ENCODE measurements around the gene MSI2. TPM values are rescaled to one million over a fixed set of nuclear protein-coding genes. Genes with fewer than 3 reads are reported as not detected.

MSI2 gene
- total and polyA plus RNA-seq, 9 of the 15 experiments (the other 6 are each of a cell fraction or from before 2014, with no cell fraction given), result 4.6 to 61.8 (median 42.4) TPM

- peaks cover 41% of the 10 kb centered on the region for H3K79me2 ChIP-seq (ENCODE audit: control insufficient read depth, insufficient read depth, low read length)
- no peak for ATAC-seq
- in situ Hi-C loops (cut with MboI) (no loop called here), intact Hi-C loops (cut with micrococcal nuclease) (no loop called here)
- no peaks in the 10 kb centered on the region for H3K9me1 ChIP-seq (ENCODE audit: control insufficient read depth, insufficient read depth, low read length)
- DNase-seq (ENCODE audit: extremely low read depth in 1 of 4, low spot score in 3 of 4), result no peak
- no peak for FAIRE-seq
- no peak overlapping the region for H3K27ac ChIP-seq (ENCODE audit: extremely low read depth, low read depth, low read length)
- H2AFZ ChIP-seq (ENCODE audit: low read depth, low read length), result no peak overlapping the region
- no peaks in the 10 kb centered on the region for H3K27me3 ChIP-seq (ENCODE audit: control insufficient read depth in 2 of 2, insufficient read depth in 2 of 2, low read length in 2 of 2)
- 83% methylated on average over 10 of the region's 10 CpGs for WGBS (ENCODE audit: insufficient coverage, low coverage, missing lambda C conversion rate)
- peaks cover 29% of the 10 kb centered on the region; the same call in 2 of the 3 replicates for H3K36me3 ChIP-seq (ENCODE audit: control insufficient read depth, insufficient read depth, low read length)
- H3K9me3 ChIP-seq (replicated peaks; ENCODE audit: control insufficient read depth, insufficient read depth, low read depth, low read length), result no peaks in the 10 kb centered on the region
- no peak overlapping the region for H3K9ac ChIP-seq (ENCODE audit: insufficient read depth in 1 of 2, low read depth in 2 of 2, low read length in 2 of 2)
- H4K20me1 ChIP-seq (replicated peaks; ENCODE audit: control insufficient read depth, insufficient read depth, low read length), result no peaks in the 10 kb centered on the region; the same call in none of the 2 replicates
- ChIA-PET POLR2A (no interaction called here), CTCF (ENCODE audit: low intra/inter-chr PET ratio) (no interaction called here)
- no peak overlapping the region for H3K4me2 ChIP-seq (ENCODE audit: insufficient read depth, low read length)
- no TSS peak for BruUV-seq (replicated peaks)
- H3K4me1 ChIP-seq (replicated peaks in 1 of 2; ENCODE audit: control insufficient read depth in 2 of 2, insufficient read depth in 2 of 2, low read length in 2 of 2), result peaks cover 14 to 25% of the 10 kb centered on the region in 2 experiments; a peak in 4 of 5 replicates
- H3K4me3 ChIP-seq, result no peak overlapping the region
- TF ChIP-seq ZNF318 (IDR thresholded peaks at IDR 0.05; ENCODE audit: borderline replicate concordance in 1 of 2, low read depth in 1 of 2), result no peak
- no peak for TF ChIP-seq ZC3H8 (IDR thresholded peaks at IDR 0.05)
- TF ChIP-seq ZBTB5 (IDR thresholded peaks at IDR 0.05), result no peak
- TF ChIP-seq ZBTB43 (CRISPR knock-in tag; IDR thresholded peaks at IDR 0.05), result no peak
- TF ChIP-seq POLR3G (IDR thresholded peaks at IDR 0.05; ENCODE audit: extremely low read depth, insufficient read length, insufficient replicate concordance), result no peak
- TF ChIP-seq CAMTA2 (CRISPR knock-in tag; conservative IDR thresholded peaks at IDR 0.05), result no peak
- no peak for TF ChIP-seq EGR1 (conservative IDR thresholded peaks at IDR 0.05)
- TF ChIP-seq L3MBTL2 (IDR thresholded peaks at IDR 0.05), result no peak
- no peak for TF ChIP-seq E4F1 (CRISPR knock-in tag; IDR thresholded peaks at IDR 0.05; ENCODE audit: borderline replicate concordance)
Measured at GRCh38 chr17:57290981-57291380, 34.7 kb downstream of the MSI2 start.

Measured in K562 (cell line).